CD4-positive, CD25-positive, alpha-beta regulatory T cell (primary cell): ENCODE results near the gene NUAK1. TPM values are rescaled to one million over a fixed set of nuclear protein-coding genes. Genes with fewer than 3 reads are reported as not detected.

Source experiments
- ATAC-seq, 2 donors: fragments of 150-1000 bp; cut with Tn5 transposase; one replicate each; pipeline ENCODE4 v1.10.0; 2021; ENCODE audit warnings: low read depth in 2 of 2, moderate number of reproducible peaks in 2 of 2, moderate library complexity in 1 of 2
- DNase-seq, 3 donors: peaks; one replicate each; pipeline versions ENCODE4 v3.0.0 to v3.0.0-alpha.2; 2012 to 2022; ENCODE audit warnings: mixed read lengths in 1 of 3
- H3K27ac ChIP-seq: one replicate; pipeline ENCODE4 v1.7.0; 2013; ENCODE audit warnings: mild to moderate bottlenecking, low read length; ENCODE audit not compliant: insufficient read depth, poor library complexity, severe bottlenecking
- H3K27me3 ChIP-seq: one replicate; pipeline ENCODE4 v1.7.0; 2013; ENCODE audit warnings: low read length; ENCODE audit not compliant: control insufficient read depth, insufficient read depth
- H3K36me3 ChIP-seq: one replicate; pipeline ENCODE4 v1.7.0; 2013; ENCODE audit warnings: mild to moderate bottlenecking, low read length, moderate library complexity; ENCODE audit not compliant: control insufficient read depth, insufficient read depth
- H3K4me1 ChIP-seq: 2 replicates; pipeline ENCODE4 v1.7.0; 2013; ENCODE audit warnings: mild to moderate bottlenecking, low read length; ENCODE audit not compliant: insufficient read depth, control insufficient read depth, poor library complexity, severe bottlenecking
- H3K4me3 ChIP-seq: one replicate; pipeline ENCODE4 v1.7.0; 2013; ENCODE audit warnings: low read depth, mild to moderate bottlenecking, low read length, moderate library complexity
- H3K9me3 ChIP-seq, 2 experiments: 1 replicate in 1 of 2; 2 replicates in 1 of 2; pipeline ENCODE4 v1.7.0; 2013; ENCODE audit warnings: low read length in 2 of 2, mild to moderate bottlenecking in 1 of 2, moderate library complexity in 1 of 2; ENCODE audit not compliant: control insufficient read depth in 2 of 2
- H3K27ac Mint-ChIP-seq, 3 donors: one replicate each; pipeline ENCODE4 v1.8.0; 2020 to 2022; ENCODE audit warnings: mild to moderate bottlenecking in 3 of 3, mixed read lengths in 3 of 3, moderate library complexity in 2 of 3
- H3K27me3 Mint-ChIP-seq: one replicate; pipeline ENCODE4 v1.8.0; 2022; ENCODE audit warnings: mild to moderate bottlenecking, mixed read lengths
- H3K36me3 Mint-ChIP-seq: one replicate; pipeline ENCODE4 v1.8.0; 2020; ENCODE audit warnings: mixed read lengths
- H3K4me1 Mint-ChIP-seq, 4 donors: one replicate each; pipeline ENCODE4 v1.8.0; 2020 to 2022; ENCODE audit warnings: mixed read lengths in 4 of 4, mild to moderate bottlenecking in 1 of 4
- H3K4me3 Mint-ChIP-seq, 4 donors: one replicate each; pipeline ENCODE4 v1.8.0; 2020 to 2022; ENCODE audit warnings: mild to moderate bottlenecking in 4 of 4, mixed read lengths in 4 of 4, moderate library complexity in 3 of 4
- H3K9me3 Mint-ChIP-seq, 7 donors: one replicate each; pipeline ENCODE4 v1.8.0; 2020 to 2022; ENCODE audit warnings: mixed read lengths in 7 of 7, mild to moderate bottlenecking in 3 of 7, moderate library complexity in 2 of 7
- polyA plus RNA-seq, 4 donors: library from polyadenylated mRNA; unstranded; fragments of 300-500 nt; fragmentation: Illumina TruSeq; gene quantifications; one replicate each; pipeline ENCODE4 v1.2.3, GENCODE V29; 2021
- total RNA-seq: library from RNA; stranded (reverse); gene quantifications from one replicate; pipeline ENCODE4 v1.2.3, GENCODE V29; 2022

The NUAK1 gene
- total and polyA plus RNA-seq, 5 donors from 2014 or later = not detected

DNA sequence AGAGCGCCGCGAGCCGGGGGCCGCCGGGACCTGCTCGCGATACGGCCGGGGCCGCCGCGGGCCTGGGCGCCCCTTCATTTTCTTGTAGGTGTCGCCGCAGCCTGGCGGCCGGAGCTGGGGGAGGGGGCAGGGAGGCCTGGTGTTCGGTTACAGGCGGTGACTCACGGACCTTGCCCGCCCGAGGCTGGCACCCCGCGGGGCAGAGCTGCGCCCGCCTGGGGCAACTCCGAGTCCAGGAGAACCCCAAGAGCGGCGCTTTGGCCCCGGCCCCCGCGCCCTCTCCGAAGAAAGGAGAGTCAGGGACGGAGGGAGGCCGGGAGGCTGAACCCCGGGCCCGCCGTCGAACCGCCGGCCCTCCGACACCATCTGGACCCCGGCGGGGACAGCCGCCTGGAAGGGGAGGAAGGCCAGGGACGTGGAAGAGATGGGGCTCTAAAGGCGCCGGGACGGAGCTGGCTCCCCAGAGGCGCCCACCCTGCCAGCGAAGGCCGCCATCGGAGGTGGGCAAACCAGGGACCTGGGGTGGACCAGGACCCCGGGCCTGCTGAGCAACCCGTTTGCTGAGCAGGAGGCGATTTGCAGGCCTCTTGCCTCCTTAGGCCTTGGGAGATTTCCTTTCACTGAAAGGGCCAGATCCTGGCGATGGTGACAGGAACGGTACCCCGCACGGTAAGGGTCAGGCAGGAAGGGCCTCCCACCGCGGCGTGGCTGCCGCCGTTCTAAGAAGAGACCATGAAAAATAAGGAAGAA, 843 bp upstream of the NUAK1 start:
- H3K36me3 Mint-ChIP-seq = no peaks in the 10 kb centered on the region
- Histone ChIP-seq H3K4me3 (no peak overlapping the region), H3K27ac (no peak overlapping the region), H3K27me3 (peaks cover 40% of the 10 kb centered on the region), H3K4me1 (peaks cover 11% of the 10 kb centered on the region), H3K36me3 (no peaks in the 10 kb centered on the region), H3K9me3 (no peaks in the 10 kb centered on the region)
- DNase-seq = no peak
- no peak for ATAC-seq
- peaks cover 0 to 26% (median 0%) of the 10 kb centered on the region in 4 donors for H3K4me1 Mint-ChIP-seq
- peaks cover 70% of the 10 kb centered on the region for H3K27me3 Mint-ChIP-seq
- H3K27ac Mint-ChIP-seq = no peak overlapping the region
- H3K4me3 Mint-ChIP-seq = peak overlapping the region in 1 of 4 donors; percentile 17
- peaks cover 0 to 2% (median 0%) of the 10 kb centered on the region in 7 donors for H3K9me3 Mint-ChIP-seq

- Histone ChIP-seq H3K4me3 (no peak overlapping the region), H3K36me3 (no peaks in the 10 kb centered on the region), H3K27ac (no peak overlapping the region), H3K4me1 (peaks cover 11% of the 10 kb centered on the region), H3K9me3 (no peaks in the 10 kb centered on the region), H3K27me3 (peaks cover 40% of the 10 kb centered on the region)
- Mint-ChIP-seq H3K36me3 (no peaks in the 10 kb centered on the region), H3K4me1 (peaks cover 0 to 26% (median 0%) of the 10 kb centered on the region in 4 donors), H3K27ac (no peak overlapping the region), H3K9me3 (peaks cover 0 to 2% (median 0%) of the 10 kb centered on the region in 7 donors), H3K4me3 (peak overlapping the region in 2 of 4 donors; percentile 71 to 82), H3K27me3 (peaks cover 65% of the 10 kb centered on the region)
- DNase-seq = peak in 1 of 3 donors; percentile 5
- no peak for ATAC-seq
These were observed 459 bp downstream of the NUAK1 start for GRCh38 chr12:106138357-106138632.

- Histone ChIP-seq H3K4me3 (no peak overlapping the region), H3K9me3 (no peaks in the 10 kb centered on the region), H3K27ac (no peak overlapping the region), H3K4me1 (peaks cover 11% of the 10 kb centered on the region), H3K36me3 (no peaks in the 10 kb centered on the region), H3K27me3 (peaks cover 39% of the 10 kb centered on the region)
- H3K4me1 Mint-ChIP-seq = peaks cover 0 to 26% (median 0%) of the 10 kb centered on the region in 4 donors
- ATAC-seq (no peak), DNase-seq (no peak)
- H3K4me3 Mint-ChIP-seq = peak overlapping the region in 3 of 4 donors; percentile 29 to 82 (median 71)
- no peak overlapping the region for H3K27ac Mint-ChIP-seq
- H3K27me3 Mint-ChIP-seq = peaks cover 65% of the 10 kb centered on the region
- H3K36me3 Mint-ChIP-seq = no peaks in the 10 kb centered on the region
- H3K9me3 Mint-ChIP-seq = peaks cover 0 to 1% (median 0%) of the 10 kb centered on the region in 7 donors
These were observed 1.0 kb downstream of the NUAK1 start for GRCh38 chr12:106137530-106138356.

- H3K4me3 Mint-ChIP-seq = peak overlapping the region in 1 of 4 donors; percentile 39
- peaks cover 36% of the 10 kb centered on the region for H3K27me3 ChIP-seq
- DNase-seq = peak; percentile 32 to 71 (median 50)
These were observed 2.5 kb downstream of the NUAK1 start for GRCh38 chr12:106136263-106136662.

DNA sequence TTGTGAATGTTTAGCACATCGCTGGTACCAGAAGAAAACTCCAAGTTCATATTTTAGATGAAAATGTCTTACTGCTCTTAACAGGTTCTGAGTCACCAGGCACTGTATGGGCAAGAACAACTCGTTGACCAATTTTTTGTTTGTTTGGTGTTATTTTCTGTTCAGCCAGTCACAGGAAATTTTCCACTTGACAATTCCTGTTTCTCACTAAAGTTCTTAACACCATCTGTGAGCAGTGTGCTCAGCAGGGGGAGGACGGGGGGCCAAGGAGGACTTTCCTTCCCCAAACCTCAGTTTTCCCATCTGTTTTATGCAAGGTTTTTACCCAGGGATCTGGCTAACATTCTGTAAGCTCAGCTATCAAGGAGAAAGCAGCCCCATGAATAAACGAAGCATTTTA, 3.0 kb downstream of the NUAK1 start:
- DNase-seq (no peak), ATAC-seq (no peak)
- Histone ChIP-seq H3K27me3 (peaks cover 31% of the 10 kb centered on the region), H3K4me1 (peaks cover 11% of the 10 kb centered on the region), H3K27ac (no peak overlapping the region), H3K4me3 (no peak overlapping the region), H3K36me3 (no peaks in the 10 kb centered on the region), H3K9me3 (no peaks in the 10 kb centered on the region)
- Mint-ChIP-seq H3K36me3 (no peaks in the 10 kb centered on the region), H3K4me1 (peaks cover 0 to 26% (median 0%) of the 10 kb centered on the region in 4 donors), H3K9me3 (no peaks in the 10 kb centered on the region), H3K4me3 (no peak overlapping the region), H3K27me3 (peaks cover 50% of the 10 kb centered on the region), H3K27ac (no peak overlapping the region)

More at GRCh38 chr12:106136263-106136662, 2.5 kb downstream of the NUAK1 start:
- Histone ChIP-seq H3K9me3 (no peaks in the 10 kb centered on the region), H3K27ac (no peak overlapping the region), H3K36me3 (no peaks in the 10 kb centered on the region), H3K4me3 (no peak overlapping the region), H3K4me1 (peaks cover 11% of the 10 kb centered on the region)
- Mint-ChIP-seq H3K4me1 (peaks cover 0 to 26% (median 0%) of the 10 kb centered on the region in 4 donors), H3K9me3 (no peaks in the 10 kb centered on the region), H3K27me3 (peaks cover 51% of the 10 kb centered on the region), H3K36me3 (no peaks in the 10 kb centered on the region), H3K27ac (no peak overlapping the region)
- no peak for ATAC-seq

DNA sequence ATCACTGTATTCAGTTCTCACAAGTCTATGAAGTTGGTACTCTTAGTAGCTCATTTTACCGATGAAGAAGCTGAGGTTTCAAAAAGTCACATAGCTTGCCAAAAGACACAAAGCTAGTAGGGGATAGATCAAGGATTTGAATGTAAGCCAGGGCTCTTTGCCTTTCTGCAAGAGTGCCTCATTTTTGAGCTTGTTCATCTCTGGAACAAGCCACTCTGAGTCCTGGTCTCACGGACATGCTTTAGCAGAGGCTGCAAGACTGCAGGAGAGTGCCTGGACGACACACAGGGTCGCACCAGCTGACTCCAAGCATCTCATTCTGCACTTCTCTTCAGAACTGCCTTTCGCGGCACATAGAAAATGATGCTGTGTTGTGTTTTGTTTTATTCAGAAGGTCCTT, 3.7 kb downstream of the NUAK1 start:
- no peak overlapping the region for H3K4me3 ChIP-seq
- Mint-ChIP-seq H3K27me3 (peaks cover 49% of the 10 kb centered on the region), H3K4me3 (no peak overlapping the region), H3K27ac (no peak overlapping the region), H3K9me3 (no peaks in the 10 kb centered on the region), H3K4me1 (peaks cover 0 to 23% (median 0%) of the 10 kb centered on the region in 4 donors), H3K36me3 (no peaks in the 10 kb centered on the region)
- no peaks in the 10 kb centered on the region for H3K36me3 ChIP-seq
- peaks cover 25% of the 10 kb centered on the region for H3K27me3 ChIP-seq
- H3K9me3 ChIP-seq = no peaks in the 10 kb centered on the region
- ATAC-seq (no peak), DNase-seq (no peak)
- peaks cover 11% of the 10 kb centered on the region for H3K4me1 ChIP-seq
- no peak overlapping the region for H3K27ac ChIP-seq

DNA sequence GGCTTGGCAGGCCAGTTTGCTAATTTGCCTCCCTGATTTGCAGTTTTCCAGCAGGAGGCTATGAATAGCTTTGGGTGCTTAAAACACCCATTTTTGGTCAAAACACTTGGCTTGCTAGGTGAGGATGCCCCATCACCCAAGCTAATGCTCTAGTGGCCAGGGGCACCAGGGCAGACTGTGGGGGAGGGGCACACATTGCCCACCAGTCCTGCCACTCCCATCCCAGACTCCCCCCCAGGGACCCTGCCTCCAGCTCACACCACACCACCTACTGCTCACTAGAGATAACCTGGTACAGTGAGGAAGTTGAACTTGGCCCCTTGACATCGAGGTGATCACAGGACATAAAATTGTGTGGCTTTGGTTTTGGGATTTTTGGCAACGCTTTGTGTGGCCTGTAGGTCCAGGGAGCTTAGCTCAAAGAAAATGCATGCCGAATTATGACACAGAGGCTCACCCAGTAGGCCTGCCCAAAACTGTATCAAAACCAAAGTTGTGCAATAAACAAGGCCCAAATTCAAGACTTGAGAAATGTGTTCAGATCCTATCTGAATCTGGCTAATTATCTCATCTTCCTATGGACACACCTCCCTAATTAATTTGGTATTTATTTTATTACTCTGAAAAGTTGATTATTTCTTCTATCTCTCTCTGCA, 4.3 kb downstream of the NUAK1 start:
- H3K4me1 Mint-ChIP-seq = peaks cover 0 to 21% (median 0%) of the 10 kb centered on the region in 4 donors
- no peaks in the 10 kb centered on the region for H3K36me3 Mint-ChIP-seq
- Histone ChIP-seq H3K27ac (no peak overlapping the region), H3K27me3 (peaks cover 25% of the 10 kb centered on the region), H3K4me3 (no peak overlapping the region), H3K36me3 (no peaks in the 10 kb centered on the region), H3K9me3 (no peaks in the 10 kb centered on the region), H3K4me1 (peaks cover 11% of the 10 kb centered on the region)
- DNase-seq (no peak), ATAC-seq (no peak)
- no peaks in the 10 kb centered on the region for H3K9me3 Mint-ChIP-seq
- peaks cover 45% of the 10 kb centered on the region for H3K27me3 Mint-ChIP-seq
- no peak overlapping the region for H3K4me3 Mint-ChIP-seq
- no peak overlapping the region for H3K27ac Mint-ChIP-seq
